Stimulated activated CD4-positive, alpha-beta T cell treated with anti-CD3 and anti-CD28 coated beads, Interleukin-15, amount 100 ng/mL, for 48 hours (primary cell): Measurements from ENCODE around the gene ZNF846.
A peak's percentile ranks its signal among the peaks of the same experiment; 100 is the strongest.
"Not testable (repeated sequence)": the region's sequence is repeated elsewhere in the genome, so short reads cannot be mapped to it uniquely, and the experiment has no call there.

Source experiments
- DNase-seq, 2 donors: peaks; one replicate each; pipeline ENCODE4 v3.0.0-alpha.2; 2020; ENCODE audit warnings: low read depth in 2 of 2

Gene ZNF846

DNA sequence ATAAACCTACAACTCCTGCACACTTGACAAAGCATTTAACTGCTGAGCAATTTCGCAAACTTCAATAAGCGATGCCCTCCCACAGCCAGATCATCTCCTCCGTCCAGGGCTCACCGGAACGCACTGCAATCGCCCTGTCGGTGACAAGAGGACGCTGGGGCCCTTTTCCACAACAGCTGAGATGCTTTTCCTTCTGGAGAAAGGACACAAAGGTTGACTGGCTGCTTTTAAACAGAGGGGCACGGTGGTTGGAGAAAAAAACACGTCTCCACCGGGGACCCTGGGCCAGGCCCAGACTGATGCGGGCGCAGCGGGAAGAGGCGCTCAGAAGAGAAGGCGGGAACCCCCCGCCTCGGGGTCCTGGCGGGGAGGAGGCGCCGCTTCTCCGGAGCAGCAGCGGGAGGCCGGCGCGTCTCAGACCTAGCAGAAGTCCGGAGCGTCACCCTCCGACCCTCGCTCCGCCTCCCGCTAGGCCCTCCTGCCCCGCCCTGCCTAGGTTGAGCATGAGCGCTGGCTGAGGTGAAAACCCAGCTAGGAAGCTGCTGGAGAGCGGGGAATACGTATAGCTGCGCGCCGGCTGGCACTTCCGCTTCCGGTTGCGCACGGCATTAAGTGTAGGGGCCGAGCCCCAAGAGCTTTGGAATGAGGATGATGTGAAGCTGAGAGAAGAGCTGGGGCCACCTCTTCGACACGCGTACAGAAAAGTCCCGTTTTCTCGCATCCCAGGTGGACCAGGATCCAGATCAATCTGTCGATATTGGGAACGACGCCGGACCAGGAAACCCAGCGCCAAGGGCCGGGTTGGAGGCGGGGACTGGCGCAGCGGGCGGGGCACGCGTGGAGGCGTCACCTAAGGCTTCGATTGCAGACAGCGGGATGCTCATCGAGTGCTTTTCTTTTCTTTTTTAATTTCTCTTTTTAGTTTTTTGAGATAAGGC lies at the start of gene ZNF846:
Gene ZNF846 (minus strand): TSS at position 564 of the 938 bp plus-strand sequence. CDS start 3,788 bp downstream, outside the sequence.
- peak; percentile 88 to 89 for DNase-seq

- DNase-seq, result no peak
Measured at GRCh38 chr19:9818175-9818733, 49.7 kb upstream of the ZNF846 start.

DNA sequence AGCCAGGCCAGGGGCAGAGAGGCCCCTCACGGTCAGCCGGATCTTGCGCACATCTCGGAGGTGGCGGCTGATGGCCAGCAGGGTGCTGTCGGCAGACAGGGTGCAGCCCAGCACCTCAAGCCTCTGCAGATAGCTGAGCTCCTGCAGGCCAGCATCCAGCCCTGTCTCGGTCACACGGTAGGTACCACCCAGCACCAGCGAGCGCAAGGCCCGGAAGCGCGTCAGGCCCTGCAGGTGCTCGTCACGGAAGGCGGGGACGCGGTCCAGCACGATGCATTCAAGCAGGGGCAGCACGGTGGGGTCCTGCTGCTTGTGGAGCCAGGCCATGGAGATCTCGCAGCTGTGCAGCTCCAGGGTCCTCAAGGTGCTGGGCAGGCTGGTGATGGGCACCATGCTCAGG lies 42.6 kb upstream of the ZNF846 start:
- no peak for DNase-seq

DNA sequence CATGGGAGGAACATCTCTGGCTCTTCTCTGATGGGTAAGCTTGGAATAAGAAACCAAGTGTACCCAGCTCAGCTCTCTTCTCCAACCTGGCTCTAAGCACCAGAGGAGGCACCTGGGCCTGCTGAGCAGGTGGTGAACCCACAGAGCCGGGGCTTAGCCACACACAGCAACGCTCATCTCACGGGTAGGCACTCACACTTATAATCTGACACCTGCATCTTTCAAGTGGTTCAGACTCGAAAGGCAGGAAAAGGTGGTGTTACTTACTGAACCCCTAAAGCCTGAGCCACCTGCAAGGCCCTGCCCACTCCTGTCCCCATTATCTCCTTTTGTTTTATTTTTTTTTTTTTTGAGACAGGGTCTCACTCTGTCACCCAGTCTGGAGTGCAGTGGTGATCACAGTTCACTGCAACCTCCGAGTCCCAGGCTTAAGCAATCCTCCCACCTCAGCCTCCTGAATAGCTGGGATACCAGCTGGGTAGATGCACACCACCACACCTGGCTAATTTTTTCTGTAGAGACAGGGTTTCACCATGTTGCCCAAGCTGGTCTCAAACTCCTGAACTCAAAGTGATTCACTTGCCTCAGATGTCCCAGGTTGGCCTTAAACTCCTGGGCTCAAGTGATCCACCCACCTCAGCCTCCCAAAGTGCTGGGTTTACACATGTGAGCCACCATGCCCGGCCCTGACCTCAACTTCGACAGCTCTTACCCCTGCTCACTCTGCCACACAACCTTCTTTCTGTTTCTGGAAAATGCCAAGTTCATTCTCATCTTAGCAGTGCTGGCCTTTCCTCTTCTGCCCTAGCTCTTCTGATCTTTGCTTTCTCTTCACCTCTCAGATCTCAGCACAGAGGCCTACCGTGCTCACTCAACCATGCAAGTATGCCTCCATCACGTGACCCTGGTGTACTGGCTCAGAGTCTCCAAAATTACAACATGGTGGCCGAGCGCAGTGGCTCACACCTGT lies 40.6 kb upstream of the ZNF846 start:
- no peak for DNase-seq

DNA sequence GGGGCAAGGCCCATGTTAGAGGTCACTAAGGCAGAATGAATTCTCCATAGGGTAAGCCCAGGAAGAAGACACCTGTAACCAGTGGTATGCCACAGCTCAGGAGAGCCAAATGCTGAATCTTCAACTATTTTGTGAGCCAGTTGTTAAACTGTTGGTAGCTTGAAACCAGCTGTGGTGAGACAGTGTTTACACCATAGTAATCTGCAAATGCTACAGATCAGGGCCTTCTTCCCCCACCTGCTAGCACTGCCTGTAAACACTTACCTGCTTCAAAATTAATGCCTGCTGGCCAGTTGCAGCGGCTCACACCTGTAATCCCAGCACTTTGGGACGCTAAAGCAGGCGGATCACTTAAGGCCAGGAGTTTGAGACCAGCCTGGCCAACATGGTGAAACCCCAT lies 38.3 kb upstream of the ZNF846 start:
- no peak for DNase-seq

- DNase-seq, result no peak
Measured at GRCh38 chr19:9801976-9802375, 33.4 kb upstream of the ZNF846 start.

DNA sequence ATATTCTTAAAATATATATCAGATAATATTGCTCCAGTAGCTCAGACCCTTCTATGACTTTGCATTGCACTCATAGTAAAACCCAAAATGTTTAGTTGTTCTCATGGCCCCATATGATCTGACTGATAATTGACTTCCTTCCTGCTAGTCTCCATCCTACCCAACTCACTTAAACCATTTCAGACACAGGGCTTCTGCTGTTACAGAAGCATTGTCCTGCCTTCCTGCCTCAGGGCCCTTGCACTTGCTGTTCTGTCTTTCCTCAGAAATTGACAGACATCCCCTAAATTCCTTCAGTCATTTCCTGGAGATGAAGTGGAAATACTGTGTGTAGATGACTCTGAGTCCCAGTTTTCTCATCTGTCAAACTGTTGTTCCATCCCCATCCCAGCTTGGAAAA lies 30.6 kb upstream of the ZNF846 start:
- no peak for DNase-seq

GRCh38 chr19:9797871-9798270 lies 29.3 kb upstream of the ZNF846 start:
- DNase-seq, result no peak

- DNase-seq, result peak; percentile 67 to 77
Measured at GRCh38 chr19:9796113-9796773, 27.7 kb upstream of the ZNF846 start.

- peak; percentile 36 to 55 for DNase-seq
Measured at GRCh38 chr19:9793071-9793591, 24.6 kb upstream of the ZNF846 start.

- peak; percentile 86 to 93 for DNase-seq
Measured at GRCh38 chr19:9792206-9793070, 23.9 kb upstream of the ZNF846 start.

GRCh38 chr19:9791552-9792205 lies 23.1 kb upstream of the ZNF846 start:
- DNase-seq, result peak; percentile 88 to 94

- DNase-seq, result not testable (repeated sequence)
Measured at GRCh38 chr19:9791073-9791367, 22.5 kb upstream of the ZNF846 start.

GRCh38 chr19:9789579-9789978 lies 21.0 kb upstream of the ZNF846 start:
- not testable (repeated sequence) for DNase-seq

DNA sequence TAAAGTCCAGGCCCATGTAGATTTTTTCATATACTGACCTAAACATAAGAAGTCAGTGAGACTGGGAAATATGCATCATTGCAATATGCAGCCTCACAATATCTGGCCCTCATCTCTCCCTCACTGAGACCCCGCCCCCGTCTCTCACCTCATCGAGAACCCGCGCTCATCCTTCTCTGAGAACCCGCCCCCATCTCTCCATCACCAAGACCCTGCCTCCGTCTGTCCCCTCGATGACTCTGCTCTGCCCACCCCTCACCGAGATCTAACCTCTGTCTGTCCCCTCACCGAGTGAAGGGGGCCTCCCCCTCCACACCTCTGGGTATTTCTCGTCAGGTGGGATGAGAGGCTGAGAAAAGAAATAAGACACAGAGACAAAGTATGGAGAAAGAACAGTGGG lies 20.5 kb upstream of the ZNF846 start:
- no peak for DNase-seq

DNA sequence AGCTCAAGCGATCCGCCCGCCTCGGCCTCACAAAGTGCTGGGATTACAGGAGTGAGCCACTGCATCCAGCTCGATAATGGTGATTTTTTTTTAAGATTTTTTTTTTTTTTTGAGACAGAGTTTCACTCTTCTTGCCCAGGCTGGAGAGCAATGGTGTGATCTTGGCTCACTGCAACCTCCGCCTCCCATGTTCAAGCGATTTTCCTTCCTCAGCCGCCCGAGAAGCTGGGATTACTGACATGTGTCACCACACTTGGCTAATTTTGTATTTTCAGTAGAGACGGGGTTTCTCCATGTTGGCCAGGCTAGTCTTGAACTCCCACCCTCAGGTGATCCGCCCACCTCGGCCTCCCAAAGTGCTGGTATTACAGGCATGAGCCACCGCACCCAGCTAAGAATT lies 20.1 kb upstream of the ZNF846 start:
- not testable (repeated sequence) for DNase-seq

DNA sequence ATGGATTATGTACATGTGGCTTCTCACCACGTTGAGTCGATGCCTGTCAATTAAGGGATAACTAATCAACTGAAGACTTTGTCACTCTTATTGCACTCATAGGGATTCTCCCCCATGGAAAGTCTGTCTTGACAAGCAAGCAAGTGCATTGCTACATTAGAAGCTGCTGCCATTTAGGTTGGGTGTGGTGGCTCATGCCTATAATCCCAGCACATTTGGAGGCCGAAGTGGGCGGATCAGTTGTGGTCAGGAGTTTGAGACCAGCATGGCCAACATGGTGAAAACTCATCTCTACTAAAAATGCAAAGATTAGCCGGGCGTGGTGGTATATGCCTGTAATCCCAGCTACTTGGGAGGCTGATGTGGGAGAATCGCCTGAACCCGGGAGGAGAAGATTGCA lies 18.3 kb upstream of the ZNF846 start:
- no peak for DNase-seq

- no peak for DNase-seq
Measured at GRCh38 chr19:9786342-9786741, 17.8 kb upstream of the ZNF846 start.

DNA sequence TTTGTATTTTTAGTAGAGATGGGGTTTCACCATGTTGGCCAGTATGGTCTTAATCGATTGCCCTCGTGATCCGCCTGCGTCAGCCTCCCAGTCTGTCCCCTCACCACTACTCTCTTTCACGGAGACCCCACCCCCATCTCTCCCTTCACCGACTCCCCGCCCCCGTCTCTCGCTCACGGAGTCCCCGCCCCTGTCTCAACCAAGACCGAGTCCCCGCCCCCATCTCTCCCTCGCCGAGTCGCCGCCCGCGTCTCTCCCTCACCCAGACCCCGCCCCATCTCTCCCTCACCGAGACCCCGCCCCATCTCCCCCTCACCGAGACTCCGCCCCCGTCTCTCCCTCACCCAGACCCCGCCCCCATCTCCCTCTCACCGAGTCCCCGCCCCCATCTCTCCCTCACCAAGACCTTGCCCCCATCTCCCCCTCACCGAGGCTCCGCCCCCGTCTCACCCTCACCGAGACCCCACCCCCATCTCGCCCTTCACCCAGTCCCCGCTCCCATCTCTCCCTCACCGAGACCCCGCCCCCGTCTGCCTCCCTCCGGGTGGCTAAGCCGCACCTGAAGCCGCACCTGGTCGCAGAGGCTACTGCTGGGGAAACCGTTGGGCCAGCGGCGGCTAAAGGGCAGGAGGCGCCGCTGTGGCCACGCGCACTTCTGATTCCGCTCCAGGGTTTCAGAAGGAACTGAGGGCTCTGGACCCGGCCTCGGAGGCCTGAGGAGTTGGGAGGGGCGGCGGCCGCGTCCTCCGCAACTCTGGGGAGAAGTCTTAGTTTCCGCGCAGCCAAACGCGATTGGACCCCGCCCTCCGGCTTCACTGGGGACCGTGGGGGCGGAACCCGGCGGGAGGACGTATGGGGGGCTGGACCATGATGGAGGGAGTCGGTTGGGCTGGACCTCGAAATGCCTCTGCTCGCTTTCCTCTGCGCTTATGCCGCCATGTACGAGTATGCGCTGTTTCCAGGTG lies 17.1 kb upstream of the ZNF846 start:
- peak; percentile 98 to 100 for DNase-seq
